HG02763 (cell line): ENCODE results near the gene LRRC4C.

Source experiments
- ATAC-seq: cut with Tn5 transposase; IDR thresholded peaks from one replicate; pipeline ENCODE4 v1.9.1; 2021; ENCODE audit warnings: mild to moderate bottlenecking, moderate library complexity; ENCODE audit not compliant: unreplicated experiment

LRRC4C gene

GRCh38 chr11:41145420-41145819 is 314.0 kb downstream of the LRRC4C start:
- ATAC-seq: no peak

- ATAC-seq: no peak
These were observed 324.5 kb downstream of the LRRC4C start for GRCh38 chr11:41134971-41135370.

DNA sequence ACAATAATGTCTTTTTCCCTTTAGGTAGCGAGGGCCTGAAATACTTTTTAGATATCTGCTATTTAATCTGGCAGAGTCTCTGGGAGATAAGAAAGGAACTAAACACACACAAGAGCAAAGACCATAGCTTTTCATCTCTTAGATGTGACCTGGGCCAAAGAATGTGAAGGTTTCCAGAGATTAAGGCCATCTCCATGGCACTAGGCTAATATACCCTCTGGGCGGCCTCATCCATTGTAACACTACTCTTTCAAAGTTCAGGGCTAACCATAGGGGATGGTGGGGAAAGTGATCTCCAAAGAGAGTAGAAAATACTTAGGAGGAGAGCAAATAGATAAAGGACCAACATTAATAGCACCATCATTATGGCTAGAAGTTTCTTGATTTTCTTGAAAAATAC is 326.4 kb downstream of the LRRC4C start:
- ATAC-seq: no peak

- ATAC-seq: no peak
These were observed 337.9 kb downstream of the LRRC4C start for GRCh38 chr11:41121600-41121999.

- no peak for ATAC-seq
These were observed 340.0 kb downstream of the LRRC4C start for GRCh38 chr11:41119484-41119883.

- ATAC-seq: no peak
These were observed 340.9 kb downstream of the LRRC4C start for GRCh38 chr11:41118521-41118920.

GRCh38 chr11:41116970-41117369 is 342.5 kb downstream of the LRRC4C start:
- ATAC-seq: no peak

- no peak for ATAC-seq
These were observed 344.4 kb downstream of the LRRC4C start for GRCh38 chr11:41115066-41115465.

- no peak for ATAC-seq
These were observed 346.3 kb downstream of the LRRC4C start for GRCh38 chr11:41113160-41113559.

DNA sequence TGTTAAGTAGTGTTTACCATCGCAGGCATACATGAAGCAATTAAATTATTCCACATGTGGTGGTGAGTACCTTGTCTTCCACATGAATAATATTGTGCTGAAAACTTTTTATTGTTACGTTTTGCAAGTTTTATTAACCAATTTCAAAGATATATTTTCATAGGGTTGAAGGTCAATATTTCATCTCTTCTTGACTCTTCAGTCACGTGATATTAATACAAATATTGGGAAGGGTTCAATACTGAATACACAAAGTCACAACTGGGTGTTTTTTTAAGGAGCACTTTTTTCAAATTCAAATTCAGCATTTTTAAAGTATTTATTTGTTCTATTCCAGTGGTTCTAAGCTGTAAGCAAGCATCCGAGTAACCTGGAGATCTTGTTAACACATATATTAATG is 348.9 kb downstream of the LRRC4C start:
- no peak for ATAC-seq

GRCh38 chr11:41102471-41102870 is 357.0 kb downstream of the LRRC4C start:
- no peak for ATAC-seq

GRCh38 chr11:41099654-41100053 is 359.8 kb downstream of the LRRC4C start:
- no peak for ATAC-seq

GRCh38 chr11:41085123-41085522 is 374.3 kb downstream of the LRRC4C start:
- no peak for ATAC-seq

DNA sequence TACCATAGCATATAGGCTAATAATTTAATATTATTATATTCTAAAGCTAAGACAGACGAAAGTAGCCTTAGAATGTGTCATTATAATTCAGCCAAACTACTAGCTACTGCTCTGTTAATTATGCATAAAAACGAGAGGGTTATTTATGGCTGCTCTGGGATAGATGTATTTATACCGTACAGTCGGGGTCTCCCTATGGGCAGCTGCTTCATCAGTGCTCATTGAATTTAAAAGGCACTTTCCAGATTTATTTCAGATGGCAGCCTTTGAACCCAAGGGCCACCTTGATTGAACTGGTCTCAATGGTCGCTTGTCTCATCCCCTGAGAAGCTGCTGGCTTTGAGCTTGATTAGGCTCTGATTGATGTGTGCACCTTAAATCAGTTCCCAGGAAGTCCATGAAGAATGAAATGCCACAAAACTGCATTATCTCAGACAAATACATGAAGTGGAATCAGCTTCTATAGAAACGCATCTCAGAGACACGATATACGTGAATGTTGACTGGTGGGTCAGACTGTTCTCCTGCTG is 377.6 kb downstream of the LRRC4C start:
- ATAC-seq: no peak

DNA sequence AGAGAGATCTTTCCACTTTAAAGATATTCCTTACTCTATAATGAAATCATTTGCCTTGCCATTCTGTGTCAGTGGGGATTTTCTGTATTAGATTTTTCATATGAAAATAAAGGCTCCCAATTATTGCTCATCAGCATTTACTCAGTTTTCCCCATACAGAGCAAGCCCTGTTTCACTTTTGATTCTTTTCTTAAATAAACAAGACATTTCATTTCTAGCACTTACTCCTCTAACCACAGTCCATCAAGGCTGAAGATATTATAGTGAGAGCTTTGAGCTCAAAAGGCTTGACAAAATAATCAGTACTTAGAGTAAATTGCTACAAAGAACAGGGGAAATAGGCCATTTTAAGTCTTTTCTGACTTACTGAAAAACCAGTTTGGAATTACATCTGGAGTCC is 385.1 kb downstream of the LRRC4C start:
- ATAC-seq: no peak

DNA sequence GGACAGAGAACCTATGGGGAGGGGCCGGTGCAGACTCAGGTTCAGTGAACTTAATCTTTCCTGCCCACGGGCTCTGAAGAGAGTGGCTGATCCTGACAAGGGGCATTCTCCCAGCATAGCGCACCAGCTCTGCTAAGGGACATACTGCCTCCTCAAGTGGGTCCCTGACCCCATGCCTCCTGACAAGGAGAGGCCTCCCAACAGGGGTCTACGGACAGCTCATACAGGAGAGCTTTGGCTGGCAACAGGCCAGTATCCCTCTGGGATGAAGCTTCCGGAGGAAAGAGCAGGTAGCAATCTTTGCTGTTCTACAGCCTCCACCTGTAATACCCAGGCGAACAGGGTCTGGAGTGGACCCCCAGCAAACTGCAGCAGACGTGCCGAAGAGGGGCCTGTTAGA is 394.0 kb downstream of the LRRC4C start:
- ATAC-seq: no peak

GRCh38 chr11:41058138-41058537 is 401.3 kb downstream of the LRRC4C start:
- no peak for ATAC-seq

GRCh38 chr11:41056892-41057569 is 402.4 kb downstream of the LRRC4C start:
- no peak for ATAC-seq

DNA sequence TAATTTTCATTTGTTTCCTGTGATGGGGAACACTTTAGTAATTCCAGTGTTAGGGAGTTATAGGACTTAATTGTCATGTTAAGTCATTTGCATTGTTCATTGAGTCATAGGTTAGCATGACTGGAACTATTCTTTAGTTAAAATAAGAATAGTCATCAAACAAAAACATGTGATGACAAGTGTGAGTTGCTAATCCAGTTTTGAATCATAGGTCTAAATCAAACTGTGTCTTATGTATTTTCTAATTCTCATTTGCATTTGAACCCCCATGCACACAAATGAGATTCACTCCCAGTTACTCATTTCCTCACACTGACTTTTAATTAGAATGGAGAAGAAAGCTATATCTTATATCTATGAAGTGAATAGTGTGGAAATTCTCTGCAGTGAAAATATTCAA is 405.6 kb downstream of the LRRC4C start:
- no peak for ATAC-seq

GRCh38 chr11:41051919-41052635 is 407.4 kb downstream of the LRRC4C start:
- ATAC-seq: no peak

GRCh38 chr11:41050791-41051190 is 408.7 kb downstream of the LRRC4C start:
- ATAC-seq: no peak

- ATAC-seq: no peak
These were observed 412.2 kb downstream of the LRRC4C start for GRCh38 chr11:41047229-41047628.
